ENCODE measurements around the gene ACVRL1.
"Not testable (repeated sequence)": the region's sequence is repeated elsewhere in the genome, so short reads cannot be mapped to it uniquely, and the experiment has no call there.

The ACVRL1 gene

DNA sequence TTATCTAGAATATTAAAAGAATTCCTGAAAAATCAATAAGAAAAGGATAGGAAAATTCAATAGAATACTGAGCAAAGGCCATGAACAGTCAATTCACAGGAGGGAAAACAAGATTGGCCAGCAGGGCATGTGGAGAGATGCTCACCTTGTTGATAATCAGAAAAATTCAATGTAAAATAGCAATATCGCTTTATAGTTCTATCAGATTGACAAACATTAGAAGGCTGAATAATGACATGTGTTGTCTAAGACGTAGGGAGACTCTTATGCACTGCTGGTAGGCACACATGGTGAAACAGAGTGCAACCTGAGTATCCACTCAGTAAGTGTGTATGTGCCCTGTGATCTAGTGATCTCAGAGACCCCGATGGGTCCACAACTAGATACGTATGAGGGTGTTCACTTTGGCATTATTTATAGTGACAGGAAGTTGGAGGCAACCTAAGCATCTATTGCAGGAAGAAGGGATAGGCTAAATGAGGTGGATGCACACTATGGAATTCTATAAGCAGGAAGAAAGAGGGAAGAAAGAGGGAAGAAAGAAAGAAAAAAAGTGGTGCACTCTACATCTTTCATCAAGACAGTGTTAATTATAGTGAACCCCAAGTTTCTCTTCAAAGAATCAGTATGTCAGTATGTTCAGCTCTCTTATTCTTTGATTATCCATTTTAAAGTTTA, 23.2 kb upstream of the ACVRL1 start:
- DNase-seq (ENCODE audit: low spot score): no peak
- in situ Hi-C loops (cut with MboI; ENCODE audit: low pct_unique_long_range_greater_than_20kb, low sequenced_read_pairs, unreplicated experiment): no loop called here

DNA sequence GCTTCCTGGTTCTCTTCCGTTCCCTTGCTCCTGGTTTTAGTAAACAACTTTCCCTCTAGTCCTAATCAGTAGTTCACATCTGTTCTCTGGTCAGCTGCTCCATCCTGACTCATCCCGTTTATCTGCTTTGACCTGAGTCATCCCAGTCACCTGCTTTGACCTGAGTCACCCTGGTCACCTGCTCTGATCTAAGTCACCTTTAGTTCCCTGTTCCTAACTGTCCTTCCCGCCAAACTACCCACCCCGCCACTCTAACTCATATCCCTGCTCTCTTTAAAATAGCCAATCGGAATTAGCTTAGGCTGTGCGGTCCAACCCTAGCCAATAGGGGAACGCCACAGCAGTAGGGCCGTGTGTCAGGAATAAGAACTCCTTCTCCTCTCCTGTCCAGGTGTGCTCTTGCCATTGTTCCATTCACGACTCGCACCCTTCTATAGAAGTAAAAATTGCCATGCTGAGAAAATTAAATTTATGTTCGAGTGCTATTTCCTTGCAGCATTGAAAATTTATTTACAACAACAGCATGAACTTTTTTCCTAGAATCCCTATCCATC, 22.6 kb upstream of the ACVRL1 start:
- in situ Hi-C loops (cut with MboI; ENCODE audit: low pct_unique_long_range_greater_than_20kb, low sequenced_read_pairs, unreplicated experiment): no loop called here

More for the DNA sequence above, 23.2 kb upstream of the ACVRL1 start:
- TF ChIP-seq CTCF (IDR thresholded peaks at IDR 0.05; ENCODE audit: extremely low read depth, insufficient read depth, missing control alignments): no peak

GRCh38 chr12:51885294-51886020, 21.8 kb upstream of the ACVRL1 start:
- DNase-seq (ENCODE audit: low spot score); in situ Hi-C loops (cut with MboI; ENCODE audit: low pct_unique_long_range_greater_than_20kb, low sequenced_read_pairs, unreplicated experiment): not testable (repeated sequence)

More for the DNA sequence above, 22.6 kb upstream of the ACVRL1 start:
- TF ChIP-seq CTCF (IDR thresholded peaks at IDR 0.05; ENCODE audit: extremely low read depth, insufficient read depth, missing control alignments): no peak
- DNase-seq (ENCODE audit: low spot score): no peak

DNA sequence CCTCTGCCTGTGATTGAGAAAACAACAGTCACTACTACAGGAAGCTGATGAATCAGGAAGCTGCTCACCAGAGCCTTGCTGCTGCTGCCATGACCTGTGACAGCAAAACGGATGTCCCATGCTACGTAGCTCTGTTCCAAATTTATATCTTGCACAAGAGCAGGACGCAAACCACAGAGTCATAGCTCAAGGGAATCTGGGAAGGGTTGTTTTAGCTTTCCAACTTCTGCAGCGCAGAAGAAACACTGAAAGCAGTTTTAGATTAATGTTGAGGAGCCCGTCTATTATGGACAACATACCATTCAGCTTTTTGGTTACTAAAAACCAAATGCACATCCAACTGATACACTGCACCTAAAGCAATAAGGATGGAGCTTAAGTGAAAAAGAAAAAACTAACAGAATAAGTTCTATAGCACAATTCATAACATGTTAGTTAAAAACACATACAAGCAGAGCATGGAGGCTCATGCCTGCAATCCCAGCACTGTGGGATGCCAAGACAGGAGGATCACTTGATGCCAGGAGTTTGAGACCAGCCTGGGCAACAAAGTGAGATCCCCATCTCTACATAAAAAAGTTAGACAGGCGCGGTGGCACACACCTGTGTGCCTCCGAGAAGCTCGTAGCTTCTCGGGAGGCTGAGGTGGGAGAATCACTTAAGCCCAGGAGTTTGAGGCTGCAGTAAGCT, 21.1 kb upstream of the ACVRL1 start:
- TF ChIP-seq CTCF (IDR thresholded peaks at IDR 0.05; ENCODE audit: extremely low read depth, insufficient read depth, missing control alignments): no peak
- no peak for DNase-seq (ENCODE audit: low spot score)
- in situ Hi-C loops (cut with MboI; ENCODE audit: low pct_unique_long_range_greater_than_20kb, low sequenced_read_pairs, unreplicated experiment): no loop called here

DNA sequence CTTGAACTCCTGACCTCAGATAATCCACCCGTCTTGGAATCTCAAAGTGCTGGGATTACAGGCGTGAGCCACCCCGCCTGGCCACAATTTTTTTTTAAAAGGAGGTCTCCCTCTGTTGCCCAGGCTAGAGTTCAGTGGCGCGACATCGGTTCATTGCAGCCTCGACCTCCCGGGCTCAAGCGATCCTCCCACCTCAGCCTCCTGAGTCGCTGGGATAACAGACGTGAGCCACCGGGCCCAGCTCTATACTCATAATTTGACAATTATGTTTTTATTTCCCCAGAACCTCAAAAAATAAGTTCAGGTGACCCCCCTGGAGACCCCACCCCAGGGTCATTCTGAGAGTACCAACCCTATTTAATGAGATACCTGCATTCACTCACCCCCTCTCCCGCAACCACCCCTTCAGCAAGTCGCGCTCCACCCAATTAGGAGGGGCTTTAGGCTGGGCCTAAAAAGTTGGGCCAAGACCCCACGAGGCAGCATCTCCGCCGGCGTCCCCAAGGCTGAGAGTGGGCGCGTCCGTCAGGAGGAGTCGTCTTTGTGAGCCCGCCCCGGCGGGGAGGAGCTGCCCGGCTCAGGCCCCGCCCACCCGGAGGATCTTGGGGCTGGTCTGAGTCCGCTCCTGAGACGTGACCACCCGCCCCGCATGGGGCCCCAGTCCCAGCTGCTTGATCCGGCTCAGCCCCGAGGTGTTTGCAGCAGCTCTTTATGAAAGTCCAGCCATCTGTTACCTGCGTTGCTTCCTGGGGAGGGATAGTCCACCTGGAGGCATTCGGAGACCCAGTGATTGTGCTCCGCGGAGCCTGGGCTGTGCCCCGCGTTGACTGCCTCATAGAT, 19.6 kb upstream of the ACVRL1 start, which contains the start of gene ANKRD33:
TSS of gene ANKRD33 (plus strand) at position 628 of the 840 bp plus-strand sequence. CDS start at position 712, 84 bp downstream.
- TF ChIP-seq CTCF (IDR thresholded peaks at IDR 0.05; ENCODE audit: extremely low read depth, insufficient read depth, missing control alignments): no peak
- in situ Hi-C loops (cut with MboI; ENCODE audit: low pct_unique_long_range_greater_than_20kb, low sequenced_read_pairs, unreplicated experiment): no loop called here
- no peak for DNase-seq (ENCODE audit: low spot score)

DNA sequence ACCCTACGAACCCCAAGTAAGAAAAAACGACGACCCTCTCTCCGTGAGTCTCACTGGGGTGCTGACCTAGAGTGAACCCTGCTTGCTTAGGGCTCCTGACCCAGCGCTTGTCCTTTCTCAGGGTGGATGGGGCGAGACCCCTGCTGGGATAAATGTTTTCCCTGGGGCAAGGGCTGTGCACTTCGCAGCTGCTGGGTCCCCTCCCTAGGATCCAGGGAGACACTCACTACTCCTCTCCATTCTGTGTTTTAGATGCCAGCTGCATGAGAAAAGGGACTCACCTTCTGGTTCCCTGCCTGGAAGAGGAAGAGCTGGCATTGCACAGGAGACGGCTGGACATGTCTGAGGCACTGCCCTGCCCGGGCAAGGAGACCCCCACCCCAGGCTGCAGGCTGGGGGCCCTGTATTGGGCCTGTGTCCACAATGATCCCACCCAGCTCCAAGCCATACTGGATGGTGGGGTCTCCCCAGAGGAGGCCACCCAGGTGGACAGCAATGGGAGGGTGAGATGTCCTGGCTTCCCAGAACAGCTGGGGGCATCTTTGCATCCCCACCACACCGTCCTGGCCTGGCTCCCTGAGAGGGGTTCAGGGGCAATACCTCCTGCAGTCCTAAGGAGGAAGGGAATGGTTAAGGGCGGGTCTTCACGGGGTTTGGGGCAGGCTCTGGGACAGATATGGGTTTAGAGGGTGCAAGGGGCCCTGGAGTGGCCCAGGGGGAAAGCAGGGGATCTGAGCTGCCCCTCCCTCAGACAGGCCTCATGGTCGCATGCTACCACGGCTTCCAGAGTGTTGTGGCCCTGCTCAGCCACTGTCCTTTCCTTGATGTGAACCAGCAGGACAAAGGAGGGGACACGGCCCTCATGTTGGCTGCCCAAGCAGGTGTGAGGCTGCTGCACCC, 18.7 kb upstream of the ACVRL1 start:
- in situ Hi-C loops (cut with MboI; ENCODE audit: low pct_unique_long_range_greater_than_20kb, low sequenced_read_pairs, unreplicated experiment): no loop called here
- TF ChIP-seq CTCF (IDR thresholded peaks at IDR 0.05; ENCODE audit: extremely low read depth, insufficient read depth, missing control alignments): no peak
- no peak for DNase-seq (ENCODE audit: low spot score)

Measured in GM13977 (cell line).